Activated CD4-positive, alpha-beta T cell treated with anti-CD3 and anti-CD28 coated beads, Interleukin-2, Interleukin-6, amounts not matched to agents 100 ng/mL and 50 ng/mL, durations not matched to agents 16 hours and 8 hours (primary cell): Measurements from ENCODE around the gene PKP2.

Source experiments
- DNase-seq: peaks from one replicate; pipeline ENCODE4 v3.0.0-alpha.2; 2020

Gene PKP2

DNA sequence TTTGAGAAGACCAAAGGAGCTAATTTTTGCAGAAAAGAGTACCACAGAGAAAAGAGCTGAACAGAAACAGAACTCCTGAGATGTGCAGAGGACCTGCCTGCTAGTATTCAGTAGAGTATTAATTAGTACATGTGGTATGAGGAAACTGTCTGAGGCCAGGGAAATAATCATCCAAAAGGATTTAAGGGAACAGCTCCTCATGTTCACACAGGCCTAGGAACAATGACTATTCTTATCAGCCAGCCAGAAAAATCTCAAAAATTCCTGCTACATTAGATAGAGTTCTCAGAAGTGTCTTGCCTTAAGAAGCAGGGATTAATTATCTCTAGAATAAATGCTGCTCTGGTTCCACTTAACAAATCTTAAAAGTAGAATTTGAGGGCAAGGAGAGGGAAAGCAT lies 36.4 kb downstream of the PKP2 start:
- DNase-seq: no peak

DNA sequence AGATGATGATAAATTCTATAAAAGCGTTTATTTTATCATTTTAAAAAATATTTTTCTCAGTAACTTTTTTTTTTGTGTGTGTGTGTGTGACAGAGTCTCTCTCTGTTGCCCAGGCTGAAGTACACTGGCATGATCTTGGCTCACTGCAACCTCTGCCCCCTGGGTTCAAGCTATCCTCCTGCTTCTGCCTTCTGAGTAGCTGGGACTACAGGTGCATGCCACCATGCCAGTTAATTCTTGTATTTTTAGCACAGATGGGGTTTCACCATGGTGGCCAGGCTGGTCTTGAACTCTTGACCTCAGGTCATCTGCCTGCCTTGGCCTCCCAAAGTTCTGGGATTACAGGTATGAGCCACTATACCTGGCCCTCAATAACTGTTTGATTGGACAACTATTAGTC lies 37.2 kb downstream of the PKP2 start:
- no peak for DNase-seq

DNA sequence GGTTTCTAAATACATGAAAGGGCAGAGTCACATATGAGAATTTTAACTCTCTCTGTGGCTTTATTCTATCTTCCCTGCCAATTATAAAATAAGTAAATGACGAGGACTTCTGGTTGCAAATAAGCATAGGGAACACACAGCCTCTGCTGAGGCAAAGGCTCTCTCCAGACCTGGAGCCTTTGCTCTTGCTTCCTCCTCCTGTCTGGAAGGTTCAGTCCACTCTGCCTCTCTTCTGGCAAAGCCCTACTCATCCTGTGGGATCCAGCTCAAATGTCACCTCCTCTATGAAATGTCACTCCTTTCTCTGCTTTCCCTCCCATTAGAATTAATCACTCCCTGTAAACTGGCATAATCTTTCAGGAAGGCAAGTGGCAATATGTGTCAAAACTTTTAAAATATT lies 41.9 kb downstream of the PKP2 start:
- no peak for DNase-seq

DNA sequence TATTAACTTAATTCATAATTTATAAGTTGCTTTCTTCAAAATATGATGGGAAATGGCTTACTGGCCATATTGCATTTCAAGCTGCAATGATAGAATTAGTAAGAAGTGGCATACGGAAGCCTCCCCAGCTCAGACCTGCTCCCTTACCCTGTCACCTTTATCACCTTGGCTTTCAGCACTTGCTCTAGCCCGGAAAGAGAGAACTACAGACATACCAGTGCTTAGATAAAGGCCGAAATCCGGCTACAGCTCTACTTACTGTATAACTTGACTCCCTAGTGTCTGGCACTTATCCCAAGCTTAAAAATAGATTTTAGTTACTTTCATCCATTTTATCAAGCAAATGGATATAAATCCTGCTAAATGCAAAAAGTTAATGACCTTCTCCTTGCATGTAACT lies 42.5 kb downstream of the PKP2 start:
- DNase-seq: no peak

DNA sequence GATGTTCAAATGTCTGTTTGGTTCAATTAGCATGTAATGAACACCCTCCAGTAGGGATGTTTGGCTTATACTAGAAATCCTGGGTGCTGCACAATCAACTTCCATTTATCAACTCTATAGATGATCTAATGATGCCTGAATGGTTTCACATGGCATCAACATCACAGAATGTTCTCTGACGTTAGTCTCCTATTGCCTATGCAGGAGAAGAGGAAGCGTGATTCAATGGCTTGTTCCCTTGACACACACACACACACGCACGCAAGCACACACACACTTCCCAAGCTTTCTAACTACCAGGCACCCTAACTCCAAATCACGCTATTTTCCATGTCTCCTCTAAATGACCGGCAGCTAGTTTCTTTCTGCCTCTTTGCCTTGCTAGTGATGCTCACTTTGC lies 49.3 kb downstream of the PKP2 start:
- no peak for DNase-seq

DNA sequence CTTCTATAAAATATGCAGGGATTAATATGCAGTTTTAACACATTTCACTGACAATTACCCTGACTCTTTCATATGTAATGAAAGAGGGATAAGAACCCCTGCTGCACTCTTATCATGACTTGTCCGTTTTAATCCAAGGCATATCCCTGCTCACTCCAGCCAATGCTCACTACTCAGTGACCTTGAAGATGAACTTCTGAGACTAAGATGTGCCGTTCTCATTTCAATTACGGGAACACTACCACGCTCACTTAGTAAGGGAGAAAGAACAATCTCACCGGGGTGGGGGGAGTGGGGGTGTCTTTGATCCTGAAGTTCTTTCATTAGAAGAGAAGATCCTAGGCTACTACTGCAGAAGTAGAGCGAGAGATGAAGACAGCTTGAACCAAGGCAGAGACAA lies 50.5 kb downstream of the PKP2 start:
- DNase-seq: no peak

DNA sequence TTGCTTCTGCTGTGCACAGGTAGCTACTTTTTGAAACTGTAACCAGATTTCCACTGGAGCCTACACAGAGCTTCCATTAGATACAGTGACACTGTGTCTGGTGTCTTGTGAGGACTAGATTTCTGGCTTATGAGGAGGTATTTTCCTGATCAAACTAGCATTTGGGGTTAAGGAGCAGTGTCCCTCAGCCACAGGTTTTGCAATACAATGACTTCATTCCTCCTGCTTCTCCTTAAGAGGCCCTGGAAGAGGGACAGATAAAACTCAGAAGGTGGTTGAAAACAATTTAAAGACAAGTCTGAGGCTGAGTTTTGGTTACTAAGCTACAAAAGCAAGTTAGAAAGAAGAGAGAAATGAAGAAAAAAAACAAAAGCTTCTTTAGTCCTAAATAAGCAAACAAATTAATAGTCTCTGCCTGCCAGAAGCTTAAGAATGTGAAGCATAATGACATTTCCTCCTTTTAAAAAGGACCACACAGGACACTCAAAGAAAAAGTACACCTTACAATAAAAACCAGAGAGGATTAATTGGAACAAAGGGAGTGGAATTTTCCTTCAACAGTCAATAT lies 53.0 kb downstream of the PKP2 start:
- no peak for DNase-seq

DNA sequence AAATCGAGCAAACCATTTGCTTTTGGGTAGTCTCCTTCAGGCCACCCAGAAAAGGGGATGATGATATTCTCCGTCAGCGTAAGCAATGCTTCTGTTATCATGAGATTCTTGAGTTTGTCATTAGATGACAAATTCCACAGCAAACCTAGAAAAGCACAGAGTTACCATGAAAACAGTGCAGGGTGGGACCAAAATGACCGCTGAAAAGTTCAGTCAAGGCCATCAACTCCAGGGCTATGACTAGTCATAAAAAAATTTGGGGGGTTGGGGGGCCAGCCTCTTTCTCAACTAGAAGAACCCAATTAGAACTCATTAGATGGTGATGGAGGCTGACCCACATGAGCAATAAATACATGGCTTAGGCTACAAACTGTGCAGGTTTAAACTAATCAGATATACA lies 55.5 kb downstream of the PKP2 start:
- DNase-seq: no peak

DNA sequence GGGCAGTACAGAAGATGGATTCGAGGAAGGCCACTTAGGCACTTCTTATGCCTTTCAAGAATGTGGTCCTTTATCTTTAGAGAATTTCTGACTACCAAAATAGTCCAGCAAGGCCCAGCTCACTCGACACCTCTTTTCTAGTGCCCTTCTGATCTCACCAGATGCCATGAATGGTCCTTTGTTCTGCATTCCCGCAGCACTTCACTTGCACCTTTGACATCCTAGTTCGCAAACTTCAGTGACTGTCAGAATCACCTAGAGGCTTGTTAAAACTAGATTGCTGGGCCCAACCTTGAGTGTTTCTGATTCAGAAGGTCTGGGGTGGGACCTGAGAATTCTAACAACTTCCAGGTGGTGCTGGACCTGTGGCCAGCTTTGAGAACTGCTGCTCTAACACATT lies 56.7 kb downstream of the PKP2 start:
- no peak for DNase-seq

DNA sequence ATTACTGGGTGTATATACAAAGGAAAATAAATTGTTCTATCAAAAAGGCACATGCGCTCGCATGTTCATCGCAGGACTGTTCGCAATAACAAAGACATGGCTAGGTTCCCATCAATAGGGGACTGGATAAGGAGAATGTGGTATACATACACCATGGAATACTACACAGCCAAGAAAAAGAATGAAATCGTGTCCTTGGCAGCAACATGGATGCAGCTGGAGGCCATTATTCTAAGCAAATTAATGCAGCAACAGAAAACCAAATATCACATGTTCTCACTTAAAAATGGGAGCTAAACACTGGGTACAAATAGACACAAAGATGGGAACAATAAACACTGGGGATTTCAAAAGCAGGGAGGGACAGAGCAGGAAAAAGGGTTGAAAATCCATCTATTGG lies 58.6 kb downstream of the PKP2 start:
- no peak for DNase-seq

DNA sequence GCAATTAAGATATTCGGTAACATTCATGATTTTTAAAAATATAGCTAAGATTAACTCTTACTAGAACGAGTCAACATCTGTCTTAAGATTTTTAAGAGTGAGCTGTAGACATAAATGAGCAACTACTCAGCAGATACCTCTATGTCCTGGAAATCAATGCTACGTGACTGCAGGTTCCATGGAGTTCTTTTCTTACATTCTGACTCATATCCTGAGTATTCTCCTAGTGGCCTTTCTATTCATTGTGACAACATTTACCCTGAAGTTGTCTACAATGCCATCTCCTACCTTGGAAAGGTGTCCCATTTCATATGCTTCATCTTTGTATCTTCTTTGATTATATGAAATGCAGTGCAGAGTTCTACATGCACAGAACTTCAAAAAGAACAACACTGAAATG lies 59.9 kb downstream of the PKP2 start:
- no peak for DNase-seq

DNA sequence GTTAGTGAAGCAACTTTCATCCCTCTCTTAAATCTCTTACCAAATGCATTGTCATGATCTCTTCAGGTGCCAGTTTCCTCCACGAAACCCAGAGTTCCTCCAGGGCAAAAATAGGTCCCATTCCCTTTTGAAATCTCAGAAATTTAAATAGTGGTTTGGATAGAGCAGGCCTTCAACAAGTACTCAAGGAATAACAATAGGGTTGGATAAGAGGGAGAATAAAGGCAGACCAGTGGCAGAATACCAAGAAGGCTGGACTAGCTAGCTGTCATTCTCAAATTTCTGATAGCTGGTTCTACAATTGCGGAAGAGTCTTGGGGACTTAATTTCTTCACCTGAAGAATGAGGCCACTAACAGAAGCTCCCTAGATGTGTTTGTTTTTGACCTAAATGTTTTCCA lies 62.5 kb downstream of the PKP2 start:
- no peak for DNase-seq

DNA sequence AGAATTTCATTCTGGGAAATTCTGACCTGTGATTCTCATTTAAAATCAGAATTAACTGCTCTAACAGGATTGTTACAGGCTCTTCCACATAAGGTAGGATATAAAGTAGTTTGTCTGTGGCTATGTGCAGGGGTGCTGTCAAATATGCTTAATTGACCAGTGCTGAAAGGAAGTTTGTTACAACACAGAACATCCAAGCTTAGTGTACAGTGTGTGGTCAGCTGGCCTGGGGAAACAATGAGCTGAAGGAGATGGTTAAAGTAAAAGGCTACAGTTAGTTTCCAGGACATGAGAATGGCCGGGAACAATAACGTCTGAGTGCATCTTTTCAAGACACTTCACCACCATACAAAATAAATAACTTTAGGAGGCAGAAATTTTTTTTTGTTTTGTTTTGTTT lies 68.0 kb downstream of the PKP2 start:
- no peak for DNase-seq

DNA sequence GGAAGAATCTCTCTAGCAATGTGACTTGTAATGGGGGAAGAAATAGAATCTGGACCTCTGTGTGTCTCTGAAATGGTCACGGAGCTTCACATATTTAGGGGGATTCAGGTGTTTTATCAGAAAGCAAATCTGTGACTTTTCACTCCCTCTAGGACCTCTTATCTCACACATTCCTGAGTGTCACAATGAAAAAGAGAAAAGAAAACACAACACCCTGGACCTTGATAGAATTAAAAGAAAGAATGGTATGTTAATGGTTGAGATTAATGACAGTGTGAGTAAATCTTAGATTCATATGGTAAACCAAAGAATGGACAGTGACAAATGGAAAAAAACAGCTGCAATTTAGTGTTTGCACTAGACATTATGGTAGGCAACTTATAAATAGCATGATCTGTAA lies 68.5 kb downstream of the PKP2 start:
- no peak for DNase-seq

DNA sequence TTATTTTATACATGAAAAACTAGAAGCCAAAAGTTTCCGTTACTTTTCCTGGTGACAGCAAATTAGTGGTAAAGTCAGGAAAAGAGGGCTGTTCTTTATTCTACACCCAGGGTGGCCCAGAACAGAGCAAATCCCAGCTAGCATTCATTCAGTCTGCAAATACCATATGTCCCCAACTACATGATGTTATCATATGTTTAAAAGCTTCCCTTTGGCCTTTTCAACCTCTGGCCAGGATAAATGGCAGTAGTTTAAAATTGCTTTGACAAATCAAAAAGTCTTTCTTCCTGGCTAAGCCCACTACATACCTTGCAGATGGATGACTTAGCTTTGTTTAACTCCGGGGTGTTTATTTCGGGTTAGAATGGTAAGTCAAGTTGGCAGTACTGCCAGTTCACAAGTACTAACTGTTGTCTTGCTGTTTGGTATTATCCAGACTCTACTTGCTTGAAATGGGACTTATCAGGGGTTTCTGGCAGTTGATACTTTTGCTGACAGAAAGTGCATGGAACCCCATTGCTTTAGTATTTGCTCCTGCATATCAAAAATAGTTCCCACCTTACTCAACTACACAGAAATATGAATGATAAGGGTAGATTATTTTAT lies 69.7 kb downstream of the PKP2 start:
- DNase-seq: no peak

DNA sequence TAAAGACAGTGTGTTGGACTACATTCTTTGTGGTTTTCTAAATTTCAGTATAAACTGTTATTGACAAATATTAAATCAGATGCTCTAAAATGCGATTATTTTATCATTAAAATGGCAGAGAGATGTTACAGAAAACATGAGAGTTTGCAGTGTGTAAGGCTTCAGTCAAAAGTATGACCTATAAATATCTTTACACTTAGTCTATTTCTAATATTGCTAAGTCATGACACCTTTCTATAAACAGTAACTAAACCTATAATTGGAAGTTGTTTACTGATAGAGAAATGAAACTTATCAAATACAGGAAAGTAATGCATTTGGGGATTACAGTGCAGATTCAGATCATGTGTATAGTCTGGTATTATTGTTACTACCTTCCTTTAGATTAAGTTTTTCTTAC lies 72.0 kb downstream of the PKP2 start:
- no peak for DNase-seq

DNA sequence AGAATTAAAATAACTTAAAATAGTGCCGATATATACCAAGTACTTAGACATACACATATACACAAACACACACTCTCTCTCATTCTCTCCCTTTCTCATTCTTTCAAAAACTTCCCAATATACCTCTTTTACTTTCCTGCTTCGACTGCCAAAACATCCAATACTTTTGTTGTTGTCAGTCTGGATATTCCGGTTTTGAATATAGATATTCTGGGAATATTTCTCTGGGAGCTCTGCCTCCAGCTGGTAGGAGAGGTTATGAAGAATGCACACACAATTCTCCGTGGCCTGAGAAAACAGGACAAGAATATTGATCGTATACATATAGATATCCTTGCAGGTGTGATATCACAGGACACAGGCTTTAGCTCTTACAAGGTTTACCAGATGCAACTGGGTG lies 74.2 kb downstream of the PKP2 start:
- no peak for DNase-seq

DNA sequence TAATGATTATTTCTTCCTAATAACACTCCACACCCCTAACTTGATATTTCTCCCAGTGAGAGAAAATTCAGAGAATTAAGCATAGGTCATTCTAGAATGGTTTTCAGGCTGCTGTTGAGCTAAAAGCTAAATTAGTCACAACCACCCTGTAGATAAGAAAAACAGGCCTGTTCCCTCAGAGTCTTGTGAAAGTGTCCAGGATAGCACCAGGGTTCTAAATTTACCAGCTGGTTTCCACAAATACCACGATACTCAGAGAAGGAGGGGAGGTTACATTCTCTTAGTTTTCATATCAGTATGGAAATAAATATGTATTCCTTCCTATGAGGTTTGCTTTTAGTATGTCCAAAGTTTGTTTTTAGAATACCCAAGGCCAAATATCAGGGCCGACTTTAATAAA lies 74.9 kb downstream of the PKP2 start:
- no peak for DNase-seq

DNA sequence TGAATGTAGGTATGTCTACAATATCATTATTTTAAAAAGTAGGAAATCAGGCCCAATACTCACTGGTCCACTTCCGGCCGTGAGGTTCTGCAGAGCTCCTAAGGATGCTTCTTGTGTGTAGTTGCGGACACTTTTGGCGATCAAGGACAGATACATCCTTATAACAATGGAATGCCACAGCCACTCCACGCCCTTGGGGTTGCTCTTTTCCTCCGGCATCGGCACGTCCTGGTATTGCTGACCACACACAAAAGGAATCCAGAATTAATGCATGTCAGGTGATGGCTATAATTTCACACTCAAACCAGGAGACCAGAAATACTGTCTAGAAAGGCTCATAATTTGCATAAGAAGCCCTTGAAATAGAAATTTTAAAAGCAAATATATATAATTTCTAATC lies 75.3 kb downstream of the PKP2 start:
- DNase-seq: no peak

DNA sequence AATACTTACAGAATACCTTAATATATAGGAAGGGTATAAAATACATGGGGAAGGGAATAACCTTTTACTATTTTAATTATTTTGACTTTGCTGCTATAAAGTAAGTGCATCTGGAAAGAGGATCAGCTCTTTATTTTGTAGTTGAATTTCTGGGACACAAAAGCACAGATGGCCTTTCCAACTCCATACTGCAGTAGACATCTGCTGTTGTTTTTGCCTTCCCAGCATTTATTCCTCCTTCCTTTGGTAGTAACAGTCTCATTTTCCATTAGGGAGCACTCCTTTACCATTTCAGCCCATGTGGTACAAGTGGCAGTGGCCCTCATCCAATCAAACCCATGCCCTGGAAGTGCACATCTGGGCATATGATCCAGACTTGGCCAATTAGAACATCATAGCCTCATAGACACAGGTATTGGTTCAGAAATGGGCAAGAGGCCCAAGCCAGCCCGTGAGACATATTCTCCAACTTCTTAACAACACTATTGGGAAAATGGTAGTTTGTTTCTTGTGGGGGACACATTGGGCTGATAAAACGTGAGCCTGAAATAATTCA lies 76.1 kb downstream of the PKP2 start:
- no peak for DNase-seq

DNA sequence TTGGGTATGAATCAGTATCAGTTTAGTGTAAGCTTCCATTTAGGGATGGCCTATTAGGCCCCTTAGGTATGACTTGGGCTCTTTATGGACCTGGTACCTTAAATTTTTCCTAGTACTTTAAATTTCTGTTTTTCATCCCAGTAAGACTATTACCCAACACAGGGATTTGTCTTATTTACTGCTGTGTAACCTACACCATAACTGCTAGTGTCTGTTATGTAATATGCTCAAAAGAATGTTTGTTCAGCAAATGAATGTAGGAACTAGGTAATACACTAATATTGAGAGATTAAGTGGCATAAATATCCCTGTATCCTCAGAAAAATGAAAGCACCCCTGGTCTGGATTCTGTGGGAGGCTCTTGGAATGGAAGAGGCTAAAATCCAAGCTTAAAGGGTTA lies 77.2 kb downstream of the PKP2 start:
- DNase-seq: no peak

DNA sequence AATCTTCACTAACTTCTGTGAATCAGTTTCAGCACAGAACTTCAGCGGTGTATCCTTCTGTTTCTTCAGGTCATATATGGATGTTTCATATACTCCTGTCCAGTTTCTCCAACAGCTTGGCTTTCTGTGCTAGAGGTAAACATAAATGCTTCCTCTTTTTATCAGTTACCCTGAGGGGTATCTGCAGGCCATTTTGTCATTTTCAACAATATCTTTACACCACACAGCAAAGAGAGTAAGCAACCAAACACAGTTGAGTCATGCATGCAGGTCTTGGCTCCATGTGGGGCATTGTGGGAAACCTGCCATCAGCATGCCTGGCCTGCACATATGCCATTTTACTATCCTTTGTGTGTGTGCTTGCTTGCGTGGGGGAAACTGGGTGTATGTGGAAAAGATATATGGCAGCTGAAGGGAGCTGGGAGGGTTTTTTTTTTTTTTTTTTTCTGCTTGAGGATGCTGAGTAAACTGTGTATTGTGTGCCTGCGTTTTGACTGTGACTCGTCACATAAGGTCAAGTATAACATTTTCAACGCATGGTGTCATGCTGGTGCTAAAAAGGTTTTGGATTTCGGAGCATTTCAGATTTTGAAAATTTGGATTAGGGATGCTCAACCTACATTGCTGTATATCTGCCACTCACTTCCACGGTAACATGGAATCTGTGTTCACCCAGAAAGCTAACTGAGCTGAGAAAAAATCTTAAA lies 84.7 kb downstream of the PKP2 start:
- no peak for DNase-seq

DNA sequence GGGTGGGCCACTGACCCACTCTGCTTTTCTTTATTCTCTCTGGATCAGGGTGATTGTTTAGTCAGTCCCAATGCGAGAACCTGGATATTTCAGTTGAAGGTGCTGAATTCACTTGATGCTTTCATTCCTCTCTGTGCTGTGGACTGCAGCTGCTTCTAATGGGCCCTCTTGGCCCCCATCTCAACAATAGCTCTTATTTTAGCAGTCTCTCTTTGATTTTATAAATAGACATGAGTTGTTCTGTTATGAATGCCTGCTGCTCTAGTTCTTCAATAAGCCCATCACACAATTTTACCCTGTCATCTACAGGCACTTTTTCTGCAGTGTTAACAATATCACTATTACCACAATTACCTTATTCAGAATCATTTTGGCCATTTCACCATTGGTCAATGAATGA lies 86.7 kb downstream of the PKP2 start:
- DNase-seq: no peak

DNA sequence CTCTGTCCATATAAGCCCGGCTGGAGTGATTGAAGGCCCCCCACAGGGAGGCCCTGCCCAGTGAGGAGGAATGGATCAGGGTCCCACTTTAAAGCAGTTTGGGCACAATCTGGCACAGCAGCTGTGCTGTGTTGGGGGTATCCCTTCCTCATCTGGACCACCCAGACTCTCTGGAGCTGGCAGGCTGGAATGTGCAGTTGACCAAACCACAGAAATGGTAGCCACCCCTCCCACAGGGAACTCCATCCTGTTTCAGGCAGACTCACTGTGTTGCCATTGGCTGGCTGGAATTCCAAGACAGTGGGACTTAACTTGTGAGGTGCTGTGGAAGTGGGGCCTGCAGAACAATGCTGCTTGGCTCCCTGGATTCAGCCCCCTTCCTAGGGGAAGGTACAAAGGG lies 87.4 kb downstream of the PKP2 start:
- DNase-seq: no peak

DNA sequence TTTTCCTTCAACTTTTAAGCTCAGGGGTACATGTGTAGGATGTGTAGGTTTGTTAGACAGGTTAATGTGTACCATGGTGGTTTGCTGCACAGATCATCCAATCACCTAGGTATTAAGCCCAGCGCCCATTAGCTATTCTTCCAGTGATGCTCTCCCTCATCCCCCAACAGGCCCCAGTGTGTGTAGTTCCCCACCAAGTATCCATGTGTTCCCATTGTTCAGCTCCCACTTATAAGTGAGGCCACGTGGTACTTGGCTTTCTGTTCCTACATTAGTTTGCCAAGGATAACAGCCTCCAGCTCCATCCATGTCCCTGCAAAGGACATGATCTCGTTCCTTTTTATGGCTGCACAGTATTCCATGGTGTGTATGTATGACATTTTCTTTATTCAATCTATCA lies 92.3 kb downstream of the PKP2 start:
- DNase-seq: no peak
